Esophagus squamous epithelium (tissue), 5 donors: ENCODE results near the gene KIAA1217. TPM values are rescaled to one million over a fixed set of nuclear protein-coding genes. Genes with fewer than 3 reads are reported as not detected.

Experiments
- DNase-seq: peaks from one replicate; lab custom pipeline; 2025; lab: John Stamatoyannopoulos, UW
- H3K27ac ChIP-seq, 4 donors: fragments of 200-600 bp; sonication (generic); one replicate each; pipeline ENCODE4 v1.5.1; 2016 to 2019; ENCODE audit warnings: mild to moderate bottlenecking in 1 of 4
- H3K27me3 ChIP-seq, 4 donors: fragments of 200-600 bp; sonication (generic); 1 replicate in 3 of 4; 2 replicates in 1 of 4; pipeline versions ENCODE4 v1.5.1 to v1.6.0; 2017 to 2021; ENCODE audit warnings: antibody characterized with exemption in 1 of 4
- H3K36me3 ChIP-seq, 3 donors: fragments of 200-600 bp; sonication (generic); one replicate each; pipeline ENCODE4 v1.5.1; 2016 to 2019
- H3K4me1 ChIP-seq, 3 donors: fragments of 200-600 bp; sonication (generic); one replicate each; pipeline ENCODE4 v1.5.1; 2017 to 2019
- H3K4me3 ChIP-seq, 4 donors: fragments of 200-600 bp; sonication (generic); 1 replicate in 3 of 4; 2 replicates in 1 of 4; pipeline ENCODE4 v1.5.1; 2016 to 2019; ENCODE audit warnings: mild to moderate bottlenecking in 2 of 4, moderate library complexity in 1 of 4
- H3K9me3 ChIP-seq, 3 donors: fragments of 200-600 bp; sonication (generic); one replicate each; pipeline ENCODE4 v1.5.1; 2016 to 2019
- CTCF ChIP-seq, 6 experiments: fragments of 450-650 bp in 4 of 6; fragments of 200-600 bp in 2 of 6; sonication (generic) in 2 of 6; IDR thresholded peaks; one replicate each; pipeline ENCODE4 v1.5.1; 2016 to 2019; ENCODE audit warnings: antibody characterized with exemption in 6 of 6, mild to moderate bottlenecking in 4 of 6, moderate library complexity in 4 of 6
- POLR2A ChIP-seq, 4 donors: fragments of 450-650 bp; IDR thresholded peaks; one replicate each; pipeline ENCODE4 v1.6.1; 2017; ENCODE audit warnings: antibody characterized with exemption in 4 of 4, mild to moderate bottlenecking in 4 of 4, moderate library complexity in 3 of 4
- WGBS, 2 donors: methylation state at CpG; one replicate each; pipeline ENCODE4 v1.1.5; 2018; 5-methylcytosine and 5-hydroxymethylcytosine counted together
- intact Hi-C: fragments of 100-400 bp; cut with DNase I; formaldehyde crosslinking; loops from one replicate; pipeline ENCODE4 v1.15.0; 2022
- total RNA-seq, 4 donors: library from RNA; depleted of rRNA; stranded (reverse); fragments of >200 nt; gene quantifications; one replicate each; pipeline ENCODE4 v1.1.0, GENCODE V29; 2016
- donor health status: DM: yes; HTN: yes; CAD: no.

KIAA1217 gene
- total RNA-seq, 4 donors from 2014 or later = 56.2 to 67.6 (median 66.2) TPM

GRCh38 chr10:24394461-24395190, 185.7 kb downstream of the KIAA1217 start:
- Histone ChIP-seq H3K27ac (no peak overlapping the region), H3K4me3 (no peak overlapping the region), H3K4me1 (peaks cover 0 to 7% (median 0%) of the 10 kb centered on the region in 3 donors), H3K27me3 (no peaks in the 10 kb centered on the region), H3K36me3 (peaks cover 0 to 38% (median 0%) of the 10 kb centered on the region in 3 donors), H3K9me3 (no peaks in the 10 kb centered on the region)
- no peak for TF ChIP-seq POLR2A (IDR thresholded peaks at IDR 0.05)
- TF ChIP-seq CTCF (IDR thresholded peaks at IDR 0.05) = no peak
- no peak for DNase-seq
- WGBS, 2 donors = 70 to 88% methylated on average over 7 to 9 of the region's 9 CpGs
- intact Hi-C loops = no loop called here

- Histone ChIP-seq H3K4me1 (no peaks in the 10 kb centered on the region), H3K27me3 (no peaks in the 10 kb centered on the region), H3K27ac (no peak overlapping the region), H3K4me3 (no peak overlapping the region), H3K36me3 (peaks cover 0 to 44% (median 0%) of the 10 kb centered on the region in 3 donors), H3K9me3 (no peaks in the 10 kb centered on the region)
- 89 to 90% methylated on average over 4 of the region's 4 CpGs for WGBS, 2 donors
- intact Hi-C loops = no loop called here
- no peak for TF ChIP-seq CTCF (IDR thresholded peaks at IDR 0.05)
- no peak for TF ChIP-seq POLR2A (IDR thresholded peaks at IDR 0.05)
- DNase-seq = no peak
Observed at GRCh38 chr10:24396396-24396795, 187.5 kb downstream of the KIAA1217 start.

GRCh38 chr10:24397662-24398061, 188.7 kb downstream of the KIAA1217 start:
- intact Hi-C loops = no loop called here
- WGBS, 2 donors = 96 to 100% methylated on average over 2 of the region's 2 CpGs

GRCh38 chr10:24404567-24404966, 195.6 kb downstream of the KIAA1217 start:
- Histone ChIP-seq H3K27me3 (no peaks in the 10 kb centered on the region), H3K9me3 (no peaks in the 10 kb centered on the region), H3K4me3 (no peak overlapping the region), H3K4me1 (peaks cover 0 to 43% (median 6%) of the 10 kb centered on the region in 3 donors), H3K36me3 (peaks cover 0 to 16% (median 0%) of the 10 kb centered on the region in 3 donors), H3K27ac (no peak overlapping the region)
- TF ChIP-seq CTCF (IDR thresholded peaks at IDR 0.05) = no peak
- no peak for TF ChIP-seq POLR2A (IDR thresholded peaks at IDR 0.05)
- WGBS, 2 donors = 72 to 77% methylated on average over 3 of the region's 3 CpGs
- DNase-seq = no peak
- intact Hi-C loops = no loop called here

More at GRCh38 chr10:24397662-24398061, 188.7 kb downstream of the KIAA1217 start:
- Histone ChIP-seq H3K4me3 (no peak overlapping the region), H3K9me3 (no peaks in the 10 kb centered on the region), H3K27ac (no peak overlapping the region), H3K27me3 (no peaks in the 10 kb centered on the region), H3K36me3 (peaks cover 0 to 44% (median 0%) of the 10 kb centered on the region in 3 donors), H3K4me1 (no peaks in the 10 kb centered on the region)
- DNase-seq = no peak
- TF ChIP-seq POLR2A (IDR thresholded peaks at IDR 0.05) (no peak), CTCF (IDR thresholded peaks at IDR 0.05) (no peak)

- TF ChIP-seq CTCF (IDR thresholded peaks at IDR 0.05) (no peak), POLR2A (IDR thresholded peaks at IDR 0.05) (no peak)
- H3K9me3 ChIP-seq = no peaks in the 10 kb centered on the region
- intact Hi-C loops = no loop called here
- peaks cover 0 to 10% (median 0%) of the 10 kb centered on the region in 3 donors for H3K36me3 ChIP-seq
- H3K27me3 ChIP-seq = no peaks in the 10 kb centered on the region
- peaks cover 0 to 43% (median 6%) of the 10 kb centered on the region in 3 donors for H3K4me1 ChIP-seq
- no peak for DNase-seq
- H3K4me3 ChIP-seq = no peak overlapping the region
- 46 to 94% methylated on average over 1 of the region's 1 CpG for whole genome bisulfite sequencing, 2 donors
- no peak overlapping the region for H3K27ac ChIP-seq
Observed at GRCh38 chr10:24405635-24406034, 196.7 kb downstream of the KIAA1217 start.
